ENCODE data around the gene OR52E8. TPM values are rescaled to one million over a fixed set of nuclear protein-coding genes. Genes with fewer than 3 reads are reported as not detected.

OR52E8 gene
- total and polyA plus RNA-seq, 5 donors: not detected

DNA sequence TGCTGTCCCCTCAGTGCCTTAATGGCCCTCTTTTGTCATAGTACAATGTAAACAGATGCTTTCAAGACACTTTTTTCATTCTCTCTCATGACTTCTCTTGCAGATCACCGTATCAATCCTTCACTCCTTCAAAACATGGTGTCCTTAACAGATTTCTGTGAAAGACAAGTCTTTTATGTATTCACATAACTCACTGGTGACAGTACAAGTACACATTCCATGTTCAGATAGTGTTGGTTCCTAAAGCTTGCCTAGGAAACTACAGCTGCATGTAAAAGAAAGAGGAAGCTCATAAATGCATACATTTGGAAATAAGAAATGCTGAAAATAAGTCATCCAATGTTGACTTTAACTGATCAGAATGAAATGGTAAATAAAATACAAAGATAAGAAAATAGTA lies 10.8 kb downstream of the OR52E8 start:
- ATAC-seq: no peak

DNA sequence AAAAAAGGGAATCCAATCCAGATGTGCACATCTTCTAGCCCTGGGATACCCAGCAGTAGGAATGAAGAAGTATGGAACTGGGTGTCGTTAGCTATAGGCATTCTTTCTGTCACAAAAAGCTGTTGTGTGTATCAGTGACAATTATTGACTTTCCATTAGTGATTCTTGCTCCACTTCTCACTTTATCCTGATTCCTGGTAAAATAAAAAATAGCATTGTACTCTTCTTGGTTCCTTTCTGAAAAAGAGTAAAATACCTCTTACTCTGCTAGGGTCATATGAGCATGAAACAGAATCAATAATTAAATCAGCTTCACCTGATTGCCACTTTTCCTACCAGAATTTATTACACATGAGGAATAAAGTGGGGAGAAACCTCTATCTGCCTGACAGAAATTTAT lies 15.7 kb downstream of the OR52E8 start, which contains the start of gene OR52E6:
OR52E6 (minus strand) TSS at position 101 of the 400 bp plus-strand sequence; CDS start at position 101, 0 bp downstream.
- no peak for DNase-seq
- Histone ChIP-seq H3K4me3 (ENCODE audit: low read length) (no peak within 1 kb of the TSS), H3K4me1 (ENCODE audit: control insufficient read depth, insufficient read depth, low read length) (no peaks in the 10 kb centered on the region), H3K9me3 (ENCODE audit: control insufficient read depth, low read length) (no peaks in the 10 kb centered on the region), H3K27ac (ENCODE audit: low read length) (no peak within 1 kb of the TSS), H3K27me3 (ENCODE audit: control insufficient read depth, insufficient read depth) (no peaks in the 10 kb centered on the region)
- WGBS: 75% methylated on average over 1 of the region's 1 CpG
- intact Hi-C loops (cut with DNase I): no loop called here
- no peak for ATAC-seq

More for the DNA sequence above, 10.8 kb downstream of the OR52E8 start:
- H3K27me3 ChIP-seq (ENCODE audit: control insufficient read depth, insufficient read depth): no peaks in the 10 kb centered on the region
- H3K4me3 ChIP-seq (ENCODE audit: low read length): no peak overlapping the region
- whole genome bisulfite sequencing: 44% methylated on average over 1 of the region's 1 CpG
- no peaks in the 10 kb centered on the region for H3K9me3 ChIP-seq (ENCODE audit: control insufficient read depth, low read length)
- no peak for DNase-seq
- intact Hi-C loops (cut with DNase I): no loop called here
- H3K27ac ChIP-seq (ENCODE audit: low read length): no peak overlapping the region
- no peaks in the 10 kb centered on the region for H3K4me1 ChIP-seq (ENCODE audit: control insufficient read depth, insufficient read depth, low read length)

DNA sequence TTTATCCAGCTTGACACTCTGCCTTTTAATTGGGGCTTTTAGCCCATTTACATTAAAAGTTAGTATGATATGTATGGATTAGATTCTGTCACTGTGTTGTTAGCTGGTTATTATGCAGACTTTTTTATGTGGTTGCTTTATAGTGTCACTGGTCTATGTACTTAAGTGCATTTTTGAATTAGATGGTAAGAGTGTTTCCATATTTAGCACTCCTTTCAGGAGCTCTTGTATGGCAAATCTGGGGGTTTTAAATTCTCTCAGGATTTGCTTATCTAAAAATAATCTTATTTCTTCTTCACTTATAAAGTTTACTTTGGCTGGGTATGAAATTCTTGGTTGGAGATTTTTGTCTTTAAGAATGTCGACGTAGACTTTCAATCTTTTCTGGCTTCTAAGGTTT lies 19.8 kb downstream of the OR52E8 start:
- Histone ChIP-seq H3K4me1 (ENCODE audit: control insufficient read depth, insufficient read depth, low read length) (no peaks in the 10 kb centered on the region), H3K27ac (ENCODE audit: low read length) (no peak overlapping the region), H3K9me3 (ENCODE audit: control insufficient read depth, low read length) (no peaks in the 10 kb centered on the region), H3K4me3 (ENCODE audit: low read length) (no peak overlapping the region), H3K27me3 (ENCODE audit: control insufficient read depth, insufficient read depth) (no peaks in the 10 kb centered on the region)
- intact Hi-C loops (cut with DNase I): no loop called here
- ATAC-seq (no peak), DNase-seq (no peak)
- WGBS: 76% methylated on average over 2 of the region's 2 CpGs

DNA sequence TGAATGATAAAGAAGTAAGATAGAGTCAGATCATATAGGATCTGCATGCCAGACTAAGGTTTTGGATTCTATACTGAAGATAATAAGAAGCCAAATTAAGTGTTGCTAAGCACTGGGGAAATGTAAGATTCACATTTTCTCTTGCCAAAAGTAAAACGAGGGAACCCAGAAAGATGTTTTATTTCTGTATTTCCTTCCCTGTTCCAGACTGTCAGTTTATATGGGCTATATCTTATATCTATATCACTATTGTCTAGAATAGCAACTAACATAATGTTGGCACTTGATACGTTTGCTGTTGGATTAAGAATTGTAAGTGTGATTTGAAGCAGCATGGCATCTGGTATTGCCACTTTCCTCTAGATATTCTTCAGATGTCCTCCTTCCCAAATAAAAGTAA lies 24.0 kb downstream of the OR52E8 start:
- DNase-seq (no peak), ATAC-seq (no peak)
- no peaks in the 10 kb centered on the region for H3K4me1 ChIP-seq (ENCODE audit: control insufficient read depth, insufficient read depth, low read length)
- WGBS: 41% methylated on average over 2 of the region's 2 CpGs
- no peaks in the 10 kb centered on the region for H3K27me3 ChIP-seq (ENCODE audit: control insufficient read depth, insufficient read depth)
- H3K9me3 ChIP-seq (ENCODE audit: control insufficient read depth, low read length): no peaks in the 10 kb centered on the region
- H3K4me3 ChIP-seq (ENCODE audit: low read length): no peak overlapping the region
- intact Hi-C loops (cut with DNase I): no loop called here
- H3K27ac ChIP-seq (ENCODE audit: low read length): no peak overlapping the region

DNA sequence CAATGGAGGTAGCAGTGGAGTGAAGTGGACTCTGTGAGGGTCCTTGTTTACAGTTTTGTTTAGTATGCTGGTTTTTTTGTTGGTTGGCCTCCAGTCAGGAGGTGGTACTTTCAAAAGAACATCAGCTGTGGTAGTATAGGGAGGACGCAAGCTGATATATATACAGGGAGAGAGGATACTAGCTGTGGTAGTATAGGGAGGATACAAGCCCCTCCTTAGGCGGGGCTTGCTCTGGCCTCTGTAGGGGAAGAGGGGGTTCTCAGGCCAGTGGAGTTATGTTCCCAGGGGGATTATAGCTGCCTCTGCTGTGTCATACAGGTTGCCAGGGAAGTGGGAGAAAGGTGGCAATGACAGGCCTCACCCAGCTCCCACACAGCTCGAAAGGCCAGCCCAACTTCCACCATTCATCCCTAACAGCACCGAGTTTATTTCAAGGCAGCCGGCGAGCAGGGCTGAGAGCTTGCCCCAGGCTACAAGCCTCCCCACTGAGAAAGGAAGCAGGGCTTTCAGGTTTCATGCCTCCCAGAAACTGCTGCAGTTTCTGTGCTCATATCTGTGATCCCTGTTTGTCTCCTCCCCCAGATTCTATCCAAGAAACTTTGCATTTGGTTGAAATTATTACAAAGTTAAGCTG lies 26.2 kb downstream of the OR52E8 start:
- H3K4me3 ChIP-seq (ENCODE audit: low read length): no peak overlapping the region
- no peak overlapping the region for H3K27ac ChIP-seq (ENCODE audit: low read length)
- H3K27me3 ChIP-seq (ENCODE audit: control insufficient read depth, insufficient read depth): no peaks in the 10 kb centered on the region
- WGBS: 79% methylated on average over 6 of the region's 6 CpGs
- ATAC-seq: no peak
- H3K9me3 ChIP-seq (ENCODE audit: control insufficient read depth, low read length): no peaks in the 10 kb centered on the region
- no peaks in the 10 kb centered on the region for H3K4me1 ChIP-seq (ENCODE audit: control insufficient read depth, insufficient read depth, low read length)
- intact Hi-C loops (cut with DNase I): no loop called here
- DNase-seq: no peak

DNA sequence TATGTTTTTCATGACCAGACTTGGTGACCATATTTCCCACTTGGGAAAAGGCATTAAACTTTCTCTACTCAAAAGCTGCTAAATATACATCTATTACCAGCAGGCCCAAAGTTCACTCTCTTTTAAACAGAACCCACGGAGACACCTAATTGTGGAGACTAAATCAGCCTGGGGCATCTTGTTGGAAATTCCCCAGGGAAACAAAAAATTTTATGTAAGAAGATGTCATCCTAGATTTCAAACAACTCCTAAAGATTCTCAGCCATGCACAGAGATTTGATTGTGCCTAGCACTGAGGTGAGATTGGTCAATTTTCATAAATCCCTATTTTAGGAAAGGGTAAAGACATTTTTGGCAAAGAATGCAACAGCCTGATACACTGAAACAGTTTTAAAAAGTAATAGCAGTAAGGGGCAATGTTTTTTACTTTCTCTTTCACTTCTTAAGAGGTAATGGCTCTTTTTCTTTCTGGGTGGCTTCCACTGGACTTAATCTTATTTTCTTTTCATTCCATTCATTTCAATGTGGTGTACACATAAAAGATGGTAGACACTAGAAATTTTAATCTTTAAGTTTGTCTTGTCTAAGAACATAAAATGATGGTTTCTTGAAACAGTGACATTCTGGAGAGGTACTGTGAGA lies 39.1 kb downstream of the OR52E8 start:
- 41% methylated on average over 1 of the region's 1 CpG for WGBS
- Histone ChIP-seq H3K9me3 (ENCODE audit: control insufficient read depth, low read length) (no peaks in the 10 kb centered on the region), H3K27me3 (ENCODE audit: control insufficient read depth, insufficient read depth) (no peaks in the 10 kb centered on the region), H3K4me1 (ENCODE audit: control insufficient read depth, insufficient read depth, low read length) (no peaks in the 10 kb centered on the region), H3K4me3 (ENCODE audit: low read length) (no peak overlapping the region), H3K27ac (ENCODE audit: low read length) (no peak overlapping the region)
- intact Hi-C loops (cut with DNase I): no loop called here
- ATAC-seq: no peak
- DNase-seq: no peak

DNA sequence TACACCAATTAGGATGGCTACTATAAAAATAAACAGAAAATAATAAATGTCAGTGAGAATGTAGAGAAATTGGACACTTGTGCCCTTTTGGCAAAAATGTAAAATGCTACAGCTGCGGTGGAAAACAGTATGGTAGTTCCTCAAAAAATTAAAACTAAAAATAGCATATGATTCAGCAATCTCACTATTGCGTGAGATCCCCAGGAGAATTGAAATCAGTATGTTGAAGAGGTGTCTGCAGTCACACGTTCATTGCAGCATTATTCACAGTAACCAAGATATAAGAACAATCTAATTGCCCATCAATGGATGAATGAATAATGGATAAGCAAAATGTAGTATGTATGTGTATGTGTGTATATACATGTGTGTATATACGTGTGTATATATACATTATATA lies 42.0 kb downstream of the OR52E8 start:
- Histone ChIP-seq H3K27me3 (ENCODE audit: control insufficient read depth, insufficient read depth) (no peaks in the 10 kb centered on the region), H3K27ac (ENCODE audit: low read length) (no peak overlapping the region), H3K9me3 (ENCODE audit: control insufficient read depth, low read length) (no peaks in the 10 kb centered on the region), H3K4me3 (ENCODE audit: low read length) (no peak overlapping the region), H3K4me1 (ENCODE audit: control insufficient read depth, insufficient read depth, low read length) (no peaks in the 10 kb centered on the region)
- DNase-seq (no peak), ATAC-seq (no peak)
- WGBS: 29% methylated on average over 4 of the region's 4 CpGs
- intact Hi-C loops (cut with DNase I): no loop called here

DNA sequence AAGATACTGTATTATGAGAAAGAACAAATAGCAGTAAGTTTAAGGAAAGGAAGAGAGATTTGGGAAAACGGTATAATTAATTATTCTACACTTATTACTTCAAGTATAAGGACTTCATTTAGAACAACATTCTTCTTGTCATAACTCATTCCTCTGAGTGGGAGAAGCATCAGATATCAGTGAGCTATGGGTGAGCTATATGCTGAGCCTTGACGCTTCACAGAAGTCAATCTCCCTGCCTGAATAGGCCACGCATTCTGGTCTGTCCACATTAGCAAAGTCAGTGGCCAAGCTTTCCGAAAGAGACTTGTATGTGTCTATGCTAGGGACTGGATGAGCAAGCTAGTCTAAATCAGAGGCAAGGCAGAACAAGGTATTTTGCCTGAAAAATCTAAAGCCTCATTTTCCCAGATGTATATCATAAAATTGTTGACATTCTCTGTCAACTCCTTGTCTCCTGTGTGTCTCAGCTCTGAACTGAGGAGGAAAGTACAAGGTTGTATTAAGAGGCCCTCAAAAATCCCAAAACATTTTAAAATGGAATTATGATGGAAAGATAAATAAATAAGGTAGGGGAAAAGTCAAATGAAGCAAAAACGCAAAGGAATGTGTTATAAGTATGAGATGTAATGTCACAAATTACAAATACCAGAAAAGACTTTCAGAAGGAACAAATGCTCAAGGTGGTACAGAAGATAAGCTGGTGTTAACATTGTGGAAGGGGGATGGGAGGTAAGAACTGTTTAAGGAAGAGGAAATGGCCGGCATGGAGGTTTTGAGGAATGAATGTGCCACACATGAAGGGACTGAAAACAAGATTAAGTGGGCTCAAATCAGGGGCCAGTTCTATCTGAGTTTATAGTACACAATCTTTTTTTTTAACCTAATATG lies 47.3 kb downstream of the OR52E8 start:
- WGBS: 66% methylated on average over 6 of the region's 6 CpGs
- intact Hi-C loops (cut with DNase I): loop anchor here in 3 of 4 donors (2.0 to 10.0 kb wide), 5 partner anchors 205 to 688 kb away; no protein-coding TSS in a partner anchor

DNA sequence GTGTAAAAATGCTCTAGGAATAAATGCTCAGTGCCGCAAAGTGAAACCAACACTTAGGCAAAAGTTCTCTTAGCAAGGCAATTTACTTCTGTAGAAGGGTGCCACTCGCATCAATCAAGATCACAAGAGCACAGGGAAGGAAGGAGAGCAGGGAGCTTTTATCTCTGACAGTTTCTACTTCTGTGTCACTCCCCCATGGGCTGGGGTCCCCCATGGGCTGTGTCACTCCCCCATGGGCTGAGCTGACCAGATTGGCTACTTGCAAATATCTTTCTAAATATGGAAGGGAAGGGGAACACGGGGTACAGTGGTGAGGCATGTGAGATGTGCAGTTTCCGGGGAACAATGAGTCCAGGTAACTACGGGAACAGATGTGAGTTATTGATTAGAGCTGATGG lies 48.4 kb downstream of the OR52E8 start:
- Histone ChIP-seq H3K4me3 (ENCODE audit: low read length) (peak overlapping the region; percentile 57), H3K27ac (ENCODE audit: low read length) (no peak overlapping the region), H3K9me3 (ENCODE audit: control insufficient read depth, low read length) (no peaks in the 10 kb centered on the region), H3K27me3 (ENCODE audit: control insufficient read depth, insufficient read depth) (no peaks in the 10 kb centered on the region), H3K4me1 (ENCODE audit: control insufficient read depth, insufficient read depth, low read length) (no peaks in the 10 kb centered on the region)
- intact Hi-C loops (cut with DNase I): loop anchor here in 3 of 4 donors (2.0 to 10.0 kb wide), 5 partner anchors 204 to 687 kb away; no protein-coding TSS in a partner anchor
- no peak for DNase-seq
- no peak for ATAC-seq
- WGBS: 43% methylated on average over 5 of the region's 5 CpGs

More for the DNA sequence above, 47.3 kb downstream of the OR52E8 start:
- H3K27ac ChIP-seq (ENCODE audit: low read length): no peak overlapping the region
- H3K4me3 ChIP-seq (ENCODE audit: low read length): no peak overlapping the region
- no peak for DNase-seq
- no peaks in the 10 kb centered on the region for H3K9me3 ChIP-seq (ENCODE audit: control insufficient read depth, low read length)
- H3K27me3 ChIP-seq (ENCODE audit: control insufficient read depth, insufficient read depth): no peaks in the 10 kb centered on the region
- ATAC-seq: no peak
- no peaks in the 10 kb centered on the region for H3K4me1 ChIP-seq (ENCODE audit: control insufficient read depth, insufficient read depth, low read length)

DNA sequence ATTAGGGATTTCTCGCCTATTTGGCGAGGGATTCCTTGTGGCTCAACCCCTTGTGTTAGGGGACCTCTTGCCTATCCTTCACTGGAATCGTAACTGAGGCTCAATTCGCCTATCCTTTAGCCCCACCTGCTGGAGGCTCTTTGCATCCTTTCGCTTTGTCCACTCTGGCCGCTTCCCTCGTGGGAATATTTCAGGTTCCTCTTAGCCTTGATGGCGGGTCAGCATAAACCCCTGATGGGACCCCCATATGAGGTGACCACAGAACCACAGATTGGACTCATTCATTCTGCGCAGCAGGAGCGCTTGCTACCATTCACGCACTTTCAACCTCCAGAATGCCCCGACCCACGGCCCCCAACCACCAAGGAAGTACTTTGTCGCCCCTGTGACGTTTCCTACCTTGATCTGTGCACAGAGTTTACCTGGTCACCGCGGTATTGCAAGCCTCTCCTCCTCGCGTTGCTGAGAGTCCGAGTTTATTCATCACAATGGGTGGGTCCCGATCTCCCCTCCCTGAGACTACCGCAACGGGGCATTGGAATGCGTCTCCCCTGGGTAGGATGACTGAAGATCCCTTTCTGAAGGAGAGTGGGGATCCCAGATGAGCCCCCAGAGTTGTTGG lies 48.9 kb downstream of the OR52E8 start, which contains the start of gene OR52N2:
OR52N2 (plus strand) TSS at position 425 of the 622 bp plus-strand sequence. CDS start 11,412 bp downstream, outside the sequence.
- Histone ChIP-seq H3K27me3 (ENCODE audit: control insufficient read depth, insufficient read depth) (no peaks in the 10 kb centered on the region), H3K27ac (ENCODE audit: low read length) (no peak within 1 kb of the TSS), H3K4me3 (ENCODE audit: low read length) (peak within 1 kb of the TSS; percentile 57), H3K9me3 (ENCODE audit: control insufficient read depth, low read length) (no peaks in the 10 kb centered on the region), H3K4me1 (ENCODE audit: control insufficient read depth, insufficient read depth, low read length) (no peaks in the 10 kb centered on the region)
- ATAC-seq (peak; percentile 92 to 94), DNase-seq (peak; percentile 65 to 82 (median 73))
- 6% methylated on average over 24 of the region's 24 CpGs for WGBS
- intact Hi-C loops (cut with DNase I): loop anchor here in 3 of 4 donors (2.0 to 10.0 kb wide), 5 partner anchors 204 to 686 kb away; no protein-coding TSS in a partner anchor

Data from right cardiac atrium (tissue), 5 donors.